Hindlimb muscle (tissue), 1 donor: ENCODE data around the gene C1QA. TPM values are rescaled to one million over a fixed set of nuclear protein-coding genes. Genes with fewer than 3 reads are reported as not detected.

Source experiments
- DNase-seq: peaks from one replicate; pipeline ENCODE4 v3.0.0-alpha.2; 2013
- polyA plus RNA-seq: library from polyadenylated mRNA; unstranded; fragments of 120-200 nt; gene quantifications from one replicate; pipeline ENCODE4 v1.2.1, GENCODE V29; 2013; ENCODE audit not compliant: insufficient read length

C1QA gene
- 39.3 TPM for polyA plus RNA-seq

- peak; percentile 32 for DNase-seq
These were observed at the start of gene C1QA for GRCh38 chr1:22636353-22636752. Gene C1QA, plus strand, starts transcription at chr1:22636628. Its CDS starts 989 bp downstream, at chr1:22637617.

- no peak for DNase-seq
These were observed 49.2 kb upstream of the C1QA start for GRCh38 chr1:22587247-22587646.

- DNase-seq: no peak
These were observed 47.5 kb upstream of the C1QA start for GRCh38 chr1:22588899-22589422.

- no peak for DNase-seq
These were observed 44.9 kb upstream of the C1QA start for GRCh38 chr1:22591576-22591975.

DNA sequence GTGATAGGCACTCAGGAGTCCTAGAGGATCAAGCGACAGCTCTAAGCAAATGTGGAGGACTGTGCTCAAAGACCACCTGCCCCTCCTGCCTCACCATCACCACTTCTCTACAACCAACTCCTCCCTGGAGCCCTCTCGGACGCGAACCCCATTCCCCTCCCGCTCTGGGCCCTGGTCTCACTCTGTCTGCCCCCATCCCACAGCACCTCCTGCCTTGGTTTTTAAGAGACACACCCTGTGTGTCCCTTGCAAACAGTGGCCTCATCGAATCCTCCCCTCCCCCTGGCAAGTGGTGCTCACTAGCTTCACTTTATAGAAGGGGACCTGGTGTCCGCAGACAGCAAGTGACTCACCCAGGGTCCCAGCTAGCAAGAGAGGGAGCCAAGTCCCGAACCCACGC is 44.4 kb upstream of the C1QA start:
- no peak for DNase-seq

- no peak for DNase-seq
These were observed 43.3 kb upstream of the C1QA start for GRCh38 chr1:22592919-22593790.

- DNase-seq: no peak
These were observed 42.0 kb upstream of the C1QA start for GRCh38 chr1:22594396-22594795.

DNA sequence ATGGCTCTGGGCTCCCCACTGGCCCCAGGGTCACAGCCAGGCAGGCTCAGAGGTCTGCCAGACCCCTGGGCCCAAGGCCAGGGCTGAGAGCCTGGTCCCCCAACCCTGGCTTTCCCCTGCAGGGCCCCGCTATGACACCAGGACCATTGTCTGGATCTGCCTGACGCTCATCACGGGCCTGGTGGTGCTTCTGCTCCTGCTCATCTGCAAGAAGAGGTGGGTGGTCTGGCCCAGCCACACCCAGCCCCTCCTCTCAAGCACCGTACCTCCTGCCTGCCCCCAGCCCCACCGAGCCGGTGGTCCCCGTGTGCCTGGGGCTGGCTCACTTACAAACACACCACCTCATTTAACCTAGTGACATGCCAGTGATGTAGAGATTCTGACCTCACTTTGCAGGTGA is 41.3 kb upstream of the C1QA start:
- no peak for DNase-seq

DNA sequence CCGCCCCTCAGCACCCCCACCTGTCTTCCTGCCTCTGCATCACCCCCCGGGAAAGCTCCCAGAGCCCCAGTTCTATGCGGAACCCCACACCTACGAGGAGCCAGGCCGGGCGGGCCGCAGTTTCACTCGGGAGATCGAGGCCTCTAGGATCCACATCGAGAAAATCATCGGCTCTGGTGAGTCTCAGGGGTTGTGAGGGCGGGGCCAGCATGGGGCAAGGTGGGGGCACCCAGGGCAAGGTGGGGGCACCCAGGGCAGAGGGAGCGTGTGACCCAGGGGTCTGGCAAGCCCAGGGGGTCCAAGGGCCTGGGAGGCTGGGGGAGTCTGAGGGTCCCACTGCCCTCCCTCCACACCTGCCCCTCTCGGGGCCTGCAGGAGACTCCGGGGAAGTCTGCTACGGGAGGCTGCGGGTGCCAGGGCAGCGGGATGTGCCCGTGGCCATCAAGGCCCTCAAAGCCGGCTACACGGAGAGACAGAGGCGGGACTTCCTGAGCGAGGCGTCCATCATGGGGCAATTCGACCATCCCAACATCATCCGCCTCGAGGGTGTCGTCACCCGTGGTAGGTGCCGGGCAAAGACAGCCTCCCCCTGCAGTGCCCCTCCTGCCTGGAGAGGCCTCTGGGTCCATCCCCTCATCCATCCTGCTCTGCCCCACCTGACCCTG is 39.0 kb upstream of the C1QA start:
- DNase-seq: no peak

DNA sequence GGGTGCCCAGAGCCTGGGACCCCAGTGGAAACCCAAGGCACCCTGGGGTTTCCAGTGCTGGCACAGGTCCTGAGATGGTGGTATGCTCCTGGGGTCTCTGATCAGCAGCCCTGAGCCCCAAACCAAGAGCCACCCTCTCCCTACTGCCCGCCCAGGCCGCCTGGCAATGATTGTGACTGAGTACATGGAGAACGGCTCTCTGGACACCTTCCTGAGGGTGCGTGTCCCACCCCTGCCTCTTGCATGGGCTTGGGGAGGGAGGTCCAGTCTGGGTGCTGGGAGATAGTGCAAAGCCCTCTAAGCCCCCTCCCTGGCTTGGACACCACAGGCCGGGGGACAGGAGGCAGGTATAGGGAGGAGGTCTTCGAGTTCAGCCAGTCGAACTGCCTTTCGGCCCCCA is 38.4 kb upstream of the C1QA start:
- DNase-seq: no peak

DNA sequence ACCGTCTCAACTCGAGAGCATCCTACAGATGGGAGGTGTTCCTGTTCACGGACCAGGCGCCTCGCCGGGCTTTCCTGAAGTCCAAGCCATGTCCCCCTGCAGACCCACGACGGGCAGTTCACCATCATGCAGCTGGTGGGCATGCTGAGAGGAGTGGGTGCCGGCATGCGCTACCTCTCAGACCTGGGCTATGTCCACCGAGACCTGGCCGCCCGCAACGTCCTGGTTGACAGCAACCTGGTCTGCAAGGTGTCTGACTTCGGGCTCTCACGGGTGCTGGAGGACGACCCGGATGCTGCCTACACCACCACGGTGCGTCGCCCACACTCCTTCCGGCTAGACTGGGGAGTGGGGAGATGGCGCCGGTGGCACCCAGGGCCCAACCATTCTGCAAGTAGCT is 37.7 kb upstream of the C1QA start:
- DNase-seq: no peak

DNA sequence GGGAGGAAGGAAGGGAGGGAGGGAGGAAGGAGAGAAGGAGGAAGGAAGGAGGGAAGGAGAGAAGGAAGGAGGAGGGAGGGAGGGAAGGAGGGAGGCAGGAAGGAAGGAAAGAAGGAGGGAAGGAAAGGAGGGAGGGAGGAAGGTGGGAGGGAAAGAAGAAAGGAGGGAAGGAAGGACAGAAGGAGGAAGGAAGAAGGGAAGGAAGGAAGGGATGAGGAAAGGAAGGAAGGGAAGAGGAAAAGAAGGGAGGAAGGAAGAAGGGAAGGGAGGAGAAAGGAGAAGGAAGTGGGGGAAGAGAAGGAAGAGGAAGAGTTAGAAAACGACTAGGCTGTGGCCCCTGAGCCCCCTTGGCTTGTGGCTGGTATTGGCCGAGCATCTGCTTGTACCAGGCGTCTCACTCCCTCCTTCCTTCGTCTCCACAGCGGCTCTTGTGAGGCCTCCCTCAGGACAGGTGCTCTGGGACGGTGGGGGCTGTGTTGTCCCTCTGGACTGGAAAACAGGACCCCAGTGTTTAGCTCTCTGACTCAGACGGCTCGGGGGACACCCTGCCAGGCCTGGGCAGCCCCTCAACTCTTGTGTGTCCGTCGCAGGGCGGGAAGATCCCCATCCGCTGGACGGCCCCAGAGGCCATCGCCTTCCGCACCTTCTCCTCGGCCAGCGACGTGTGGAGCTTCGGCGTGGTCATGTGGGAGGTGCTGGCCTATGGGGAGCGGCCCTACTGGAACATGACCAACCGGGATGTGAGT is 36.2 kb upstream of the C1QA start:
- DNase-seq: no peak

DNA sequence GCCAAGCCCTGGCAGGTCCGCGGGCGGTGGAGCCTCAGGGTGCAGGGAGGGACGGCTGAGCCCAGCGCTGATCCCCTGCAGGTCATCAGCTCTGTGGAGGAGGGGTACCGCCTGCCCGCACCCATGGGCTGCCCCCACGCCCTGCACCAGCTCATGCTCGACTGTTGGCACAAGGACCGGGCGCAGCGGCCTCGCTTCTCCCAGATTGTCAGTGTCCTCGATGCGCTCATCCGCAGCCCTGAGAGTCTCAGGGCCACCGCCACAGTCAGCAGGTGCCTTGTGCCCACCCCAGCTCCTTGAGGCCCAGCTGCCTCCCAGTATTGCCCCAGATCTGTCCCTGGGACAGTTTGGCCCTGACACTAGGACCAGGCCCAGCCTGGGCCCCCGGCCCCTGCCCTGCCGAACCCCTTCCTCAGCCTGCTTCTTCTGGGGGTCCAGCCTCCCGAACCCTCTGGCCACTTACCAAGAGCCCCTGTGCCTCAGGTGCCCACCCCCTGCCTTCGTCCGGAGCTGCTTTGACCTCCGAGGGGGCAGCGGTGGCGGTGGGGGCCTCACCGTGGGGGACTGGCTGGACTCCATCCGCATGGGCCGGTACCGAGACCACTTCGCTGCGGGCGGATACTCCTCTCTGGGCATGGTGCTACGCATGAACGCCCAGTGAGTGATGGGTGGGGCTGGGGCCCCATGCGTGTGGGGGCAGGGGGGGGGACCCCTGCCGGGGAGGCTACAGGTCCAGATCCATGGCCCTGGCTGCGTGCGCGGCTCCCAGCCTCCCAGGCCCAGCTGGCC is 35.4 kb upstream of the C1QA start:
- DNase-seq: no peak

DNA sequence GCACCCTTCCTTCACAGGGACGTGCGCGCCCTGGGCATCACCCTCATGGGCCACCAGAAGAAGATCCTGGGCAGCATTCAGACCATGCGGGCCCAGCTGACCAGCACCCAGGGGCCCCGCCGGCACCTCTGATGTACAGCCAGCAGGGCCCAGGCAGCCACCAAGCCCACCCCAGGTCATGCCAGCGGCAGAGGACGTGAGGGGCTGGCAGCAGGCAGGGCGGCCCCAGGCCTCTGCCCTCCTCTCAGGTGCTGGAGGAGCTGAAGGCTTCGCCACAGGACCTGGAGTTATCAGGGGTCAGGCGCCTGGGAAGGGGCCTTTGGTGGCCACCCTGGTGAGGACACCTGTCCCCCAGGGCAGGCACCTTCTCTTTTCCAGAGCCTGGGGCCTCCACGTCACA is 34.8 kb upstream of the C1QA start:
- DNase-seq: no peak

DNA sequence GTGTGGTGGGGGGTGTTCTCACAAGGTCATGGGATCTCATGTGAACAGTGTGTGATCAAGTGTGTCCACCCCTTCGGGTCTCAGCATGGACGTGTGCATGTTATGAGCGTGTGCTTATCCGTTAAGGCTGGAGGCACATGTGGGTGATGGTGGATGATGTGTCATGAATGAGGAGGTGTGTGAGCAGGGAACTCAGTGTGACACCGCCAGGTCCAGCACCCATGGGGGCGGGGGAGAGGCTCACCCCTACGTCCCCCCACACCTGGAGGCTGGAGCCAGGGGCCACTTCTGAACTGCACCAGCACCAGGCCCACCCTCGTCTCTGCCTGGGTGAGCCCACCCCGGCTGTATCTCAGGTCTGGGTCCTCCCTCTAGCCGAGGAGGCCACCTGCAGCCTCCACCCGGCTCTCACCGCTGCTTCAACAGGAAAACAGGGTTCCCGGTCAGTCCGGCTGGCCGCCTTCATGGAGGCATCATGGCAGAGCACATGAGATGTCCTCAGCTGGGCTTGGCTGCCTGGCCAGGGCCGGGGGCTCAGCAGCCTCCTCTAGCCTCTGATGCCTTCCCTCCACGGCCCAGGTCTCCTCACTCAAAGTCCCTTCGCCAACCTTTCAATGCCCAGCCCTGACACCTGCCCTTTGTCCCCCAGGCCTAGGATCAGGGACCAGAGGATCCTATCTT is 34.2 kb upstream of the C1QA start:
- no peak for DNase-seq

DNA sequence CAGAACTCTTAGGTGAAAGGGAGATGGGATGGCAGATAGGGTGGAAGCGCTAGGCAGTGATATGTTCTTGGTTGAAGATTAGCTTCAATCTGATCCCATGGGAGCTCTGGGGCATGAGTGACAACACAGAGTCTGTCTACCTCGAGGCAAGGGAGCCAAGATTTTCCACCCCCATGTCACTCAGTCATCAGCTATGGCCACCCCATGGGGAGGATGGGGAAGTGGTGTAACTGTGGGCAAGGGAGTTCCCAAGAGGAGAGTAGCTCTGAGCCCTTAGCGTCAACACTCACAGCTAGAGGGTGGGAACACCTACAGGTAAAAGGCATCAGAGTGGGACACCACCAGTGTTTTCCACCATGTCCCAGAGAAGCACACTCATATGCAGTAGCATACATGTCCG is 30.3 kb upstream of the C1QA start:
- no peak for DNase-seq

DNA sequence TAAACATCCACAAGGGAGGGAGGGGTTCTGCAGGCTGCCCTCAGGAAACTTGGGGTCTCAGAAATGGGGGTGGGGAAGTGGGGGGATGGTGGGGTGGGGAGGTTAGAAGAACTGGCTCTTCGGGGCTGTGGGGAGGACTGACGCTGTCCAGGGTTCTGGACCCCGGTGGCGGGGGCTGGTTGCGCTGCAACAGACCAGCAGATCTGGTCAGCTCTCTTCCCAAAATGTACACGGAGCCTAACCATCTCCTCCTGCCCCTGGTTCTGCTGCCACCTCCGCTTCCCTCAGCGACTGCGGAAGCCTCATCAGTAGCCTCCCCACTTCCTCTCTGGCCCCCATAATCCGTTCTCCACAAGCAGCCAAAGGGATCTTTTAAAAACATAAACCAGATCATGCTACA is 29.3 kb upstream of the C1QA start:
- DNase-seq: no peak

DNA sequence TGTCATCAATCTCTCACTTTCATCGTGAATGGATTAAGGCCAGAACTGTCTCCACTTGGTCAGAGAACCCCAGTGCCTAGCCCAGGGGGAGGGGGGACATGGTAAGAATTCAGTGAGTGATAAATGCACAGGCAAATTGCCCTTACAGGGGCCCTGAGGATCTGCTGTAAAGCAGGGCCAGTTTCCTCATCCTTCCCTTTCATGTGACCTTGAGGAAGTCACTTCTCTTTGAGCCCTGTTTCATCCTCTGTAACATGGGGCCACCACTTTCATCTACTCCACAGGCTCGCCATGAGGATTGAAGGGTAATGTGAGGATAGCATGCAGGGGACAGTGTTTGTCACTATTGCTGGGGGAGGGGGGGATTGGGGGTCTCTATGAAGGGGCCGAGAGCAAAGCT is 28.1 kb upstream of the C1QA start:
- no peak for DNase-seq

- no peak for DNase-seq
These were observed 27.1 kb upstream of the C1QA start for GRCh38 chr1:22609291-22609690.

- DNase-seq: peak; percentile 74
These were observed 24.9 kb upstream of the C1QA start for GRCh38 chr1:22611530-22611947.
